NCI-H1694 treated with DMSO at 0.1 percent for 48 hours (cell line): Measurements from ENCODE around the gene XNDC1N.
"Not testable (repeated sequence)": the region's sequence is repeated elsewhere in the genome, so short reads cannot be mapped to it uniquely, and the experiment has no call there.

Experiments
- DNase-seq: peaks from one replicate; lab custom pipeline; 2025; lab: John Stamatoyannopoulos, UW

The XNDC1N gene

GRCh38 chr11:71931245-71931602 is 2.8 kb upstream of the XNDC1N start:
- DNase-seq = no peak

- no peak for DNase-seq
Measured at GRCh38 chr11:71930556-71931244, 2.3 kb upstream of the XNDC1N start.

- DNase-seq = no peak
Measured at GRCh38 chr11:71929491-71929890, 1.1 kb upstream of the XNDC1N start.

GRCh38 chr11:71928737-71929443 is 496 bp upstream of the XNDC1N start, which contains the start of gene RNF121:
Gene RNF121, plus strand, starts transcription at chr11:71929046. Its CDS starts 16 bp downstream, at chr11:71929062.
- DNase-seq = peak; percentile 94

GRCh38 chr11:71917646-71918140 is 10.7 kb downstream of the XNDC1N start:
- no peak for DNase-seq

GRCh38 chr11:71914617-71915189 is 13.7 kb downstream of the XNDC1N start:
- no peak for DNase-seq

GRCh38 chr11:71913756-71914526 is 14.5 kb downstream of the XNDC1N start:
- DNase-seq = no peak

- DNase-seq = not testable (repeated sequence)
Measured at GRCh38 chr11:71911986-71912340, 16.4 kb downstream of the XNDC1N start.

GRCh38 chr11:71911321-71911985 is 16.9 kb downstream of the XNDC1N start:
- DNase-seq = not testable (repeated sequence)

- not testable (repeated sequence) for DNase-seq
Measured at GRCh38 chr11:71910775-71911174, 17.6 kb downstream of the XNDC1N start.

GRCh38 chr11:71908218-71908617 is 20.2 kb downstream of the XNDC1N start:
- no peak for DNase-seq

GRCh38 chr11:71901137-71901536 is 27.3 kb downstream of the XNDC1N start:
- not testable (repeated sequence) for DNase-seq

- DNase-seq = no peak
Measured at GRCh38 chr11:71895961-71896360, 32.4 kb downstream of the XNDC1N start.

GRCh38 chr11:71889181-71889872 is 39.1 kb downstream of the XNDC1N start:
- not testable (repeated sequence) for DNase-seq

GRCh38 chr11:71888335-71889010 is 39.9 kb downstream of the XNDC1N start:
- not testable (repeated sequence) for DNase-seq

- DNase-seq = not testable (repeated sequence)
Measured at GRCh38 chr11:71885806-71886205, 42.6 kb downstream of the XNDC1N start.
